GM19324 (cell line): Measurements from ENCODE around the gene VPS9D1.
"Not testable (repeated sequence)": the region's sequence is repeated elsewhere in the genome, so short reads cannot be mapped to it uniquely, and the experiment has no call there.

Source experiments
- ATAC-seq: cut with Tn5 transposase; IDR thresholded peaks from one replicate; pipeline ENCODE4 v1.9.1; 2021; ENCODE audit warnings: mild to moderate bottlenecking, moderate library complexity; ENCODE audit not compliant: unreplicated experiment, low FRiP score

Gene VPS9D1

GRCh38 chr16:89669755-89670154, 50.9 kb downstream of the VPS9D1 start:
- ATAC-seq, result no peak

GRCh38 chr16:89668790-89669158, 51.9 kb downstream of the VPS9D1 start:
- ATAC-seq, result no peak

GRCh38 chr16:89667633-89668032, 53.1 kb downstream of the VPS9D1 start:
- no peak for ATAC-seq

GRCh38 chr16:89667000-89667399, 53.7 kb downstream of the VPS9D1 start:
- ATAC-seq, result not testable (repeated sequence)

GRCh38 chr16:89664238-89664637, 56.5 kb downstream of the VPS9D1 start:
- ATAC-seq, result not testable (repeated sequence)

GRCh38 chr16:89661215-89661614, 59.5 kb downstream of the VPS9D1 start:
- ATAC-seq, result no peak

GRCh38 chr16:89660146-89660545, 60.6 kb downstream of the VPS9D1 start:
- ATAC-seq, result no peak

- no peak for ATAC-seq
These were observed 62.3 kb downstream of the VPS9D1 start for GRCh38 chr16:89658221-89658879.

- peak; percentile 92 for ATAC-seq
These were observed 63.1 kb downstream of the VPS9D1 start, which contains the start of the genes CHMP1A and SPATA33 for GRCh38 chr16:89657442-89658220. Gene CHMP1A, minus strand, starts transcription at chr16:89657708. Its CDS starts 120 bp downstream, at chr16:89657588. Gene SPATA33, plus strand, starts transcription at chr16:89657836. Its CDS starts 76 bp downstream, at chr16:89657912.
